COR-L47 (cell line): Measurements from ENCODE around the gene YWHAB.

Source experiments
- DNase-seq: peaks from one replicate; lab custom pipeline; 2025; lab: John Stamatoyannopoulos, UW

YWHAB gene

GRCh38 chr20:44956410-44956809 lies 70.9 kb downstream of the YWHAB start:
- DNase-seq: no peak
